ENCODE results near the gene CELSR2. TPM values are rescaled to one million over a fixed set of nuclear protein-coding genes. Genes with fewer than 3 reads are reported as not detected.

CELSR2 gene
- total and polyA plus RNA-seq, 2 of the 8 experiments (the other 6 are each of a cell fraction or from before 2014, with no cell fraction given), result 12.0 to 27.7 TPM

DNA sequence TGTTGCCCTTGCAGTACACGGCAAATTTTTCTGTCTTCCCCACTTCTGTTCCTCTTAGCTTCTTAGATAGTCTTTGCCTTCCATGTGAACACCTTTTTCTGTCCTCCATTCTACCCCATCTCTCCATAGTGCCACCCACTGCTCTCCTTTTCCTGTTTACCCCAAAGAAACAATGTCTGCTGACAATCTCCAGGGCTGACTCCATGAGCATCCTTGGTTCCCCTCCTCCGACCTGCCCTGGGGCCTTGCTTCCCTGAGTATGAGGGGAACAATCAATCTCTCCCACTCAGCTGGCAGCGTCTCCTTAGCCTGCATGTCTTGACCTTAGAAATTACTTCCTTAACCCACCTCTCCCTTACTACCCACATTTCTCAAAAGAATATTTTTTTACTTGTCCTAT is 69.8 kb downstream of the CELSR2 start:
- no peak overlapping the region for H3K23ac ChIP-seq (ENCODE audit: insufficient read length)
- no peaks in the 10 kb centered on the region; a peak in 1 of 7 replicates for H3K4me1 ChIP-seq (replicated peaks in 1 of 4; ENCODE audit: control insufficient read depth in 3 of 4, insufficient read depth in 4 of 4, low read length in 3 of 4)
- peaks cover 24 to 64% (median 38%) of the 10 kb centered on the region in 4 experiments for H3K36me3 ChIP-seq (ENCODE audit: control insufficient read depth in 2 of 4, insufficient read depth in 4 of 4, low read length in 3 of 4)
- H2BK120ac ChIP-seq (replicated peaks; ENCODE audit: low read depth, low read length), result no peak overlapping the region
- H3K9ac ChIP-seq (replicated peaks in 1 of 4; ENCODE audit: extremely low read depth in 1 of 4, low read depth in 3 of 4, low read length in 3 of 4), result no peak overlapping the region
- no peaks in the 10 kb centered on the region; the same call in 1 of the 2 replicates for H3K23me2 ChIP-seq (ENCODE audit: low read depth, low read length)
- H2BK20ac ChIP-seq (ENCODE audit: low read length), result no peak overlapping the region
- H3K27me3 ChIP-seq (replicated peaks in 1 of 4; ENCODE audit: control insufficient read depth in 3 of 4, extremely low read depth in 1 of 4, insufficient read depth in 3 of 4, low read length in 3 of 4), result no peaks in the 10 kb centered on the region
- H3K27ac ChIP-seq (ENCODE audit: low read depth, low read length), result no peak overlapping the region
- H3K79me1 ChIP-seq (ENCODE audit: low read depth, low read length), result no peaks in the 10 kb centered on the region
- H3K56ac ChIP-seq (replicated peaks; ENCODE audit: insufficient read length, low read depth, low read length), result no peak overlapping the region
- WGBS, 2 experiments (ENCODE audit: extremely low coverage in 1 of 2, insufficient coverage in 1 of 2, insufficient read length in 1 of 2, insufficient replicate concordance in 2 of 2, low coverage in 1 of 2, low lambda C conversion rate in 2 of 2, missing lambda C conversion rate in 1 of 2), result 79% methylated on average over 3 of the region's 3 CpGs; no CpG with 5 or more reads in 1 of the 2 experiments
- H4K20me1 ChIP-seq (replicated peaks in 1 of 2; ENCODE audit: control insufficient read depth in 1 of 2, insufficient read depth in 2 of 2, low read length in 2 of 2), result no peaks in the 10 kb centered on the region
- no peak overlapping the region for H2BK15ac ChIP-seq (ENCODE audit: low read length)
- ChIA-PET POLR2A (ENCODE audit: partially characterized antibody) (interaction anchor here (1.0 to 1.3 kb wide), 2 partner anchors 42 to 79 kb away, joined by 3 to 4 read pairs; partner anchors contain the start of gene SORT1), CTCF (ENCODE audit: partially characterized antibody) (interaction anchor here (1.0 to 5.2 kb wide), 8 partner anchors 13 to 81 kb away, joined by 3 to 41 read pairs (median 6); partner anchors contain the start of gene MYBPHL)
- no peak overlapping the region for H3K18ac ChIP-seq (ENCODE audit: extremely low read depth, low read length)
- H3K14ac ChIP-seq (ENCODE audit: insufficient read length), result no peak overlapping the region
- H3K9me3 ChIP-seq (ENCODE audit: insufficient read depth in 2 of 2, low read depth in 1 of 2, low read length in 1 of 2), result no peaks in the 10 kb centered on the region
- no peaks in the 10 kb centered on the region for H3K79me2 ChIP-seq (ENCODE audit: control insufficient read depth in 1 of 2, insufficient read depth in 2 of 2, low read length in 2 of 2)
- H2AFZ ChIP-seq (ENCODE audit: low read length), result no peak overlapping the region
- H3K4ac ChIP-seq (replicated peaks; ENCODE audit: insufficient read length, low read depth, low read length), result no peak overlapping the region
- H4K91ac ChIP-seq (replicated peaks; ENCODE audit: insufficient read length, low read length), result no peak overlapping the region
- no peak overlapping the region for H2BK12ac ChIP-seq (ENCODE audit: low read depth, low read length)
- DNase-seq (ENCODE audit: low read depth in 1 of 2, low spot score in 2 of 2) (no peak), FAIRE-seq (no peak)
- no peak overlapping the region for H4K5ac ChIP-seq (ENCODE audit: insufficient read length, low read depth, low read length)
- no peak overlapping the region for H4K8ac ChIP-seq (ENCODE audit: extremely low read depth, insufficient read depth, low read length)
- no peak overlapping the region for H3K4me3 ChIP-seq (ENCODE audit: extremely low read depth in 1 of 4, insufficient read depth in 2 of 4, low read depth in 3 of 4, low read length in 4 of 4)
- no peak overlapping the region for H2AK5ac ChIP-seq (ENCODE audit: low read depth, low read length)
- no peak overlapping the region for H2BK5ac ChIP-seq (ENCODE audit: low read depth, low read length)
- no peak overlapping the region for H3K4me2 ChIP-seq (ENCODE audit: insufficient read depth in 1 of 2, low read depth in 2 of 2, low read length in 2 of 2)
- TF ChIP-seq CEBPB (IDR thresholded peaks at IDR 0.05; ENCODE audit: low read depth, low read length), result no peak

Data from H1 (cell line).